Endothelial cell of hepatic sinusoid (primary cell): ENCODE data around the gene SAMD11.
"Not testable (repeated sequence)": the region's sequence is repeated elsewhere in the genome, so short reads cannot be mapped to it uniquely, and the experiment has no call there.

ENCODE experiments used
- in situ Hi-C: cut with HindIII; loops from 2 replicates; pipeline ENCODE4 v1.10.0; 2017; ENCODE audit warnings: low sequenced_read_pairs

SAMD11 gene

GRCh38 chr1:923131-923990 lies at the start of gene SAMD11:
TSS of gene SAMD11 (plus strand) at chr1:923923. CDS start at chr1:924432, 509 bp downstream.
- in situ Hi-C loops: no loop called here

GRCh38 chr1:876428-877208 lies 47.1 kb upstream of the SAMD11 start:
- in situ Hi-C loops: not testable (repeated sequence)

- in situ Hi-C loops: not testable (repeated sequence)
These were observed 46.3 kb upstream of the SAMD11 start for GRCh38 chr1:877209-877986.

- in situ Hi-C loops: not testable (repeated sequence)
These were observed 43.2 kb upstream of the SAMD11 start for GRCh38 chr1:880511-880910.

- in situ Hi-C loops: not testable (repeated sequence)
These were observed 42.8 kb upstream of the SAMD11 start for GRCh38 chr1:880915-881314.

- in situ Hi-C loops: no loop called here
These were observed 37.4 kb upstream of the SAMD11 start for GRCh38 chr1:886311-886710.

GRCh38 chr1:886760-887159 lies 37.0 kb upstream of the SAMD11 start:
- in situ Hi-C loops: no loop called here

GRCh38 chr1:888297-888696 lies 35.4 kb upstream of the SAMD11 start:
- in situ Hi-C loops: no loop called here

- in situ Hi-C loops: not testable (repeated sequence)
These were observed 33.9 kb upstream of the SAMD11 start for GRCh38 chr1:889774-890173.

- in situ Hi-C loops: not testable (repeated sequence)
These were observed 33.5 kb upstream of the SAMD11 start for GRCh38 chr1:890234-890633.

- in situ Hi-C loops: no loop called here
These were observed 33.1 kb upstream of the SAMD11 start for GRCh38 chr1:890661-891060.

- in situ Hi-C loops: no loop called here
These were observed 26.5 kb upstream of the SAMD11 start for GRCh38 chr1:897226-897625.

- in situ Hi-C loops: not testable (repeated sequence)
These were observed 25.8 kb upstream of the SAMD11 start for GRCh38 chr1:897951-898350.

GRCh38 chr1:899636-900317 lies 23.9 kb upstream of the SAMD11 start:
- in situ Hi-C loops: no loop called here

GRCh38 chr1:901108-901859 lies 22.4 kb upstream of the SAMD11 start:
- in situ Hi-C loops: no loop called here

GRCh38 chr1:902802-903201 lies 20.9 kb upstream of the SAMD11 start:
- in situ Hi-C loops: no loop called here

GRCh38 chr1:903305-903704 lies 20.4 kb upstream of the SAMD11 start:
- in situ Hi-C loops: no loop called here

GRCh38 chr1:903721-904271 lies 19.9 kb upstream of the SAMD11 start:
- in situ Hi-C loops: no loop called here

- in situ Hi-C loops: no loop called here
These were observed 19.3 kb upstream of the SAMD11 start for GRCh38 chr1:904310-904950.
